Choroid plexus epithelial cell (primary cell): ENCODE measurements around the gene TMEM203.

ENCODE experiments used
- DNase-seq: peaks from one replicate; pipeline ENCODE4 v3.0.0-alpha.2; 2010; ENCODE audit warnings: low read depth
- H3K4me3 ChIP-seq: 2 replicates; pipeline ENCODE4 v1.5.1; 2011; ENCODE audit warnings: low read depth, mild to moderate bottlenecking, control low read depth, low read length, moderate library complexity
- CTCF ChIP-seq: conservative IDR thresholded peaks from 2 replicates; pipeline ENCODE4 v1.5.1; 2011; ENCODE audit warnings: low read depth, mild to moderate bottlenecking, control low read depth, inconsistent platforms, low read length, moderate library complexity

Gene TMEM203

GRCh38 chr9:137228968-137229896 lies 23.8 kb upstream of the TMEM203 start:
- no peak for DNase-seq
- TF ChIP-seq CTCF, result no peak
- no peak overlapping the region for H3K4me3 ChIP-seq

GRCh38 chr9:137228506-137228967 lies 23.1 kb upstream of the TMEM203 start:
- no peak for TF ChIP-seq CTCF
- no peak overlapping the region for H3K4me3 ChIP-seq
- no peak for DNase-seq

GRCh38 chr9:137227853-137228505 lies 22.5 kb upstream of the TMEM203 start:
- no peak for TF ChIP-seq CTCF
- no peak overlapping the region for H3K4me3 ChIP-seq
- DNase-seq, result no peak

GRCh38 chr9:137227054-137227852 lies 21.8 kb upstream of the TMEM203 start, which contains the start of gene RNF224:
Gene RNF224, plus strand, starts transcription at chr9:137227502. Its CDS starts 834 bp downstream, at chr9:137228336.
- TF ChIP-seq CTCF, result peak; percentile 89
- H3K4me3 ChIP-seq, result no peak within 1 kb of the TSS
- peak; percentile 78 for DNase-seq

GRCh38 chr9:137226338-137227053 lies 21.0 kb upstream of the TMEM203 start:
- TF ChIP-seq CTCF, result no peak
- no peak overlapping the region for H3K4me3 ChIP-seq
- DNase-seq, result no peak

- DNase-seq, result no peak
- H3K4me3 ChIP-seq, result no peak overlapping the region
- TF ChIP-seq CTCF, result no peak
These were observed 20.4 kb upstream of the TMEM203 start for GRCh38 chr9:137225699-137226331.
